GM18951 (cell line): ENCODE data around the gene ATL2.
"Not testable (repeated sequence)": the region's sequence is repeated elsewhere in the genome, so short reads cannot be mapped to it uniquely, and the experiment has no call there.

Experiments
- POLR2A ChIP-seq: IDR thresholded peaks from 4 replicates; pipeline ENCODE4 v1.6.1; 2011; ENCODE audit warnings: mild to moderate bottlenecking; ENCODE audit not compliant: insufficient read length, insufficient read depth; ENCODE audit errors: extremely low read depth
- in situ Hi-C: fragments of 300-500 bp; cut with MboI; formaldehyde crosslinking; loops from one replicate; pipeline ENCODE4 v1.12.0; 2022; ENCODE audit warnings: low sequenced_read_pairs, mixed read lengths, inconsistent platforms; ENCODE audit not compliant: unreplicated experiment

Gene ATL2

GRCh38 chr2:38265461-38265860 lies 111.6 kb downstream of the ATL2 start:
- in situ Hi-C loops, result loop anchor here (10.0 kb wide), 1 partner anchor 281 kb away; no protein-coding TSS in a partner anchor
- no peak for TF ChIP-seq POLR2A

GRCh38 chr2:38264396-38265221 lies 112.5 kb downstream of the ATL2 start:
- in situ Hi-C loops, result loop anchor here (10.0 kb wide), 1 partner anchor 280 kb away; no protein-coding TSS in a partner anchor
- no peak for TF ChIP-seq POLR2A

GRCh38 chr2:38263293-38263692 lies 113.8 kb downstream of the ATL2 start:
- TF ChIP-seq POLR2A, result no peak
- in situ Hi-C loops, result loop anchor here (10.0 kb wide), 1 partner anchor 278 kb away; no protein-coding TSS in a partner anchor

- in situ Hi-C loops, result loop anchor here (10.0 kb wide), 1 partner anchor 277 kb away; no protein-coding TSS in a partner anchor
- no peak for TF ChIP-seq POLR2A
Observed at GRCh38 chr2:38262069-38262871, 114.8 kb downstream of the ATL2 start.

GRCh38 chr2:38261569-38262068 lies 115.5 kb downstream of the ATL2 start:
- in situ Hi-C loops, result loop anchor here (10.0 kb wide), 1 partner anchor 277 kb away; no protein-coding TSS in a partner anchor
- no peak for TF ChIP-seq POLR2A

GRCh38 chr2:38260972-38261371 lies 116.1 kb downstream of the ATL2 start:
- TF ChIP-seq POLR2A, result no peak
- in situ Hi-C loops, result loop anchor here (10.0 kb wide), 1 partner anchor 276 kb away; no protein-coding TSS in a partner anchor

GRCh38 chr2:38260469-38260868 lies 116.6 kb downstream of the ATL2 start:
- TF ChIP-seq POLR2A, result no peak
- in situ Hi-C loops, result loop anchor here (10.0 kb wide), 1 partner anchor 276 kb away; no protein-coding TSS in a partner anchor

GRCh38 chr2:38259311-38259710 lies 117.8 kb downstream of the ATL2 start:
- in situ Hi-C loops, result no loop called here
- no peak for TF ChIP-seq POLR2A

- in situ Hi-C loops, result not testable (repeated sequence)
Observed at GRCh38 chr2:38257680-38258079, 119.4 kb downstream of the ATL2 start.

GRCh38 chr2:38256610-38257009 lies 120.5 kb downstream of the ATL2 start:
- in situ Hi-C loops, result no loop called here
- no peak for TF ChIP-seq POLR2A

GRCh38 chr2:38255211-38255610 lies 121.9 kb downstream of the ATL2 start:
- in situ Hi-C loops, result no loop called here
- TF ChIP-seq POLR2A, result no peak

- TF ChIP-seq POLR2A, result no peak
- in situ Hi-C loops, result no loop called here
Observed at GRCh38 chr2:38254796-38255195, 122.3 kb downstream of the ATL2 start.

GRCh38 chr2:38251940-38252339 lies 125.1 kb downstream of the ATL2 start:
- in situ Hi-C loops, result no loop called here
- TF ChIP-seq POLR2A, result no peak
